ENCODE data around the gene IGSF3. TPM values are rescaled to one million over a fixed set of nuclear protein-coding genes. Genes with fewer than 3 reads are reported as not detected.

IGSF3 gene
- total RNA-seq, 1 experiment from 2014 or later: 4.0 TPM

DNA sequence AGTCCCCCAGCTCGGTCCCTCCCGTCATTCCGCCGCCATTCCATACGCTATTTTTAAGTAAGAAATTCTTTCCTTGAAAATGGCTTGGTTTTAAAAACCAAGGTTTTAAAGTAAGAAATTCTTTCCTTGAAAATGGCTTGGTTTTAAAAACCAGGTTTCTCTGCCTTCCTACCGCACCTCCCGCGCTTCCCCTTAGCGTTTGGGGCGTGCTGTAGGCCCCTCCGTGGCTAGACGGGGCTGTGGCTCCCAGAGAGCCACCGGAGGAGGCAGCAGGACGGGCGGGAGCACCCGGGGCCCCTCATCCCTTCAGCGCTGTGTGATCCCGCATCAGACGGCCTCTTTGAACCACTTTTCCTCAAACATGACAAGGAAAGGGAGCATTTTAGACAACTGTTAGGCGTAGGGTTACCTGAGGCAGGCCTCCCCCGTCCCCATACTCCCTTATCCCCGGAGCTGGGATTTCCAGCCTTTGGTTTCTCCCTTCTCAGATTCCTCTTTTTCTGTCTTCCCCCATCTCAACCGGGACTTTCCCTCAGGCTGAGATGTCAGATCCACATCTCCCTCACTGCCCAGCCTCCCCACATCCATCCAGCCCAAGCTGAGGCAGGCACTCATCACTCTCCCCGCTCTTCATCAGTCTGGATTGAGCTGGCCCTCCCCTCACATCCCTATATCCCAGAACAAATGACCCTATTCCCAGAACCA is 96.2 kb downstream of the IGSF3 start:
- Histone ChIP-seq H3K4me3 (ENCODE audit: low read depth, low read length, poor library complexity, severe bottlenecking) (peak overlapping the region; percentile 62), H3K36me3 (ENCODE audit: insufficient read depth, low read length, poor library complexity, severe bottlenecking) (no peaks in the 10 kb centered on the region), H3K27me3 (replicated peaks; ENCODE audit: insufficient read depth, low read depth, low read length, poor library complexity) (no peaks in the 10 kb centered on the region), H3K27ac (ENCODE audit: low read depth, low read length, poor library complexity, severe bottlenecking) (peak overlapping the region; percentile 67), H3K4me1 (ENCODE audit: insufficient read depth, low read length, poor library complexity, severe bottlenecking) (peaks cover 3% of the 10 kb centered on the region), H3K9me3 (ENCODE audit: low read depth, low read length, poor library complexity, severe bottlenecking) (no peaks in the 10 kb centered on the region)
- CTCF ChIA-PET: interaction anchor here (0.6 kb wide), 1 partner anchor 425 kb away, joined by 3 read pairs; no protein-coding TSS in a partner anchor
- intact Hi-C loops (cut with micrococcal nuclease; ENCODE audit: unreplicated experiment): loop anchor here (5.0 kb wide), 2 partner anchors 156 to 246 kb away; no protein-coding TSS in a partner anchor
- TF ChIP-seq, protein P1, sequence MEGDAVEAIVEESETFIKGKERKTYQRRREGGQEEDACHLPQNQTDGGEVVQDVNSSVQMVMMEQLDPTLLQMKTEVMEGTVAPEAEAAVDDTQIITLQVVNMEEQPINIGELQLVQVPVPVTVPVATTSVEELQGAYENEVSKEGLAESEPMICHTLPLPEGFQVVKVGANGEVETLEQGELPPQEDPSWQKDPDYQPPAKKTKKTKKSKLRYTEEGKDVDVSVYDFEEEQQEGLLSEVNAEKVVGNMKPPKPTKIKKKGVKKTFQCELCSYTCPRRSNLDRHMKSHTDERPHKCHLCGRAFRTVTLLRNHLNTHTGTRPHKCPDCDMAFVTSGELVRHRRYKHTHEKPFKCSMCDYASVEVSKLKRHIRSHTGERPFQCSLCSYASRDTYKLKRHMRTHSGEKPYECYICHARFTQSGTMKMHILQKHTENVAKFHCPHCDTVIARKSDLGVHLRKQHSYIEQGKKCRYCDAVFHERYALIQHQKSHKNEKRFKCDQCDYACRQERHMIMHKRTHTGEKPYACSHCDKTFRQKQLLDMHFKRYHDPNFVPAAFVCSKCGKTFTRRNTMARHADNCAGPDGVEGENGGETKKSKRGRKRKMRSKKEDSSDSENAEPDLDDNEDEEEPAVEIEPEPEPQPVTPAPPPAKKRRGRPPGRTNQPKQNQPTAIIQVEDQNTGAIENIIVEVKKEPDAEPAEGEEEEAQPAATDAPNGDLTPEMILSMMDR (conservative IDR thresholded peaks at IDR 0.05; ENCODE audit: low read depth, low read length): no peak
- TF ChIP-seq EZH2 (IDR thresholded peaks at IDR 0.05; ENCODE audit: borderline replicate concordance, low read depth, low read length, poor library complexity, severe bottlenecking): no peak
- POLR2A ChIA-PET (ENCODE audit: low non-redundant PET): no interaction called here
- no TSS peak for BruUV-seq (replicated peaks)
- DNase-seq (ENCODE audit: low spot score): no peak

DNA sequence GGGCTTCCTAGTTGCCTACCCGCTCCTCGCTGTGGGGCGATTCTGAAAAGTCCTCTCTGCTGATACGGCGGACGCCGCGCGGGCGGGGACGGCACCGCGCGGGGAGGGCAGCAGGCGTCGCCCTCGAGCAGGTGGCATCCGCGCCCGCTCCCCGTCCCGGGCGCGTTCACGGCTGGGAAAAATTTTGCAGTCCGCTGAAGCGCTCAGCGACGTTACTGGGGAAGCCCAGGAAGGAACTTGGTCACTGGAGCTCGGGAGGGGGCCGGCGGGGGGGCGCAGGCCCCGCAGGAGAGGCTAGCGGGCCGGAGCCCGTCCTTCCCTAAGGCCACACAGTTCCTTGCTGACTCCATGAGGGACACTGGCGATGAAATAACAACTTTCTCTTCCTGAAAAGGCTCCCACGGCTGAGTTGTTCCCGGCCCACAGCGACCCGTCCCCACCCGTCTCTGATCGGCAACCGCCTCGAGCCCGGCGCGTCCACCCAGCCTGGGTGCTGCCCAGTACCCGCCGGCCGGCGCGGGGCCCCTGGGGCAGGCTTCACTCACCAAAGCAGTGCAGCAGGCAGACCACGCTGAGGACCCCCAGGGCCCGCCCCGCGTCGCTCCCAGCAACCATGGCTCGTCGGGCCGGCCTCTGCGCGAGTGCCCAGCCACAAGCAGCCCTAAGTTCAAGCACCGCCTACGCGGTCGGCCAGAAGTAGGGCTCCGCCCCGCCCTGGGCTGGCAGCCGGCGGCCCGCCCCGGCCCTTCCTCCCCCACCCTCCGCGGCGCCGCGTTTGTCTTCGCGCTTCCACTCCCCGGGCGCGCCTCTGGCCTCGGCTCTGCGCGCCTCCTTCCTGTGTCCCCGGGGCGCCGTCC is 96.9 kb downstream of the IGSF3 start, which contains the start of gene CD58:
CD58 (minus strand) TSS at position 669 of the 857 bp plus-strand sequence; CDS start at position 615, 54 bp downstream.
- ChIA-PET CTCF (interaction anchor here (0.6 to 1.0 kb wide), 2 partner anchors 426 to 432 kb away, joined by 3 to 4 read pairs; no protein-coding TSS in a partner anchor), POLR2A (ENCODE audit: low non-redundant PET) (no interaction called here)
- Histone ChIP-seq H3K9me3 (ENCODE audit: low read depth, low read length, poor library complexity, severe bottlenecking) (no peaks in the 10 kb centered on the region), H3K4me1 (ENCODE audit: insufficient read depth, low read length, poor library complexity, severe bottlenecking) (peaks cover 3% of the 10 kb centered on the region), H3K36me3 (ENCODE audit: insufficient read depth, low read length, poor library complexity, severe bottlenecking) (no peaks in the 10 kb centered on the region), H3K4me3 (ENCODE audit: low read depth, low read length, poor library complexity, severe bottlenecking) (peak within 1 kb of the TSS; percentile 62), H3K27me3 (replicated peaks; ENCODE audit: insufficient read depth, low read depth, low read length, poor library complexity) (no peaks in the 10 kb centered on the region), H3K27ac (ENCODE audit: low read depth, low read length, poor library complexity, severe bottlenecking) (peak within 1 kb of the TSS; percentile 67)
- TF ChIP-seq EZH2 (IDR thresholded peaks at IDR 0.05; ENCODE audit: borderline replicate concordance, low read depth, low read length, poor library complexity, severe bottlenecking): no peak
- TF ChIP-seq, protein P1 (conservative IDR thresholded peaks at IDR 0.05; ENCODE audit: low read depth, low read length): peak; percentile 69
- peak; percentile 91 for DNase-seq (ENCODE audit: low spot score)
- intact Hi-C loops (cut with micrococcal nuclease; ENCODE audit: unreplicated experiment): loop anchor here (5.0 kb wide), 2 partner anchors 157 to 247 kb away; no protein-coding TSS in a partner anchor
- no TSS peak for BruUV-seq (replicated peaks)

DNA sequence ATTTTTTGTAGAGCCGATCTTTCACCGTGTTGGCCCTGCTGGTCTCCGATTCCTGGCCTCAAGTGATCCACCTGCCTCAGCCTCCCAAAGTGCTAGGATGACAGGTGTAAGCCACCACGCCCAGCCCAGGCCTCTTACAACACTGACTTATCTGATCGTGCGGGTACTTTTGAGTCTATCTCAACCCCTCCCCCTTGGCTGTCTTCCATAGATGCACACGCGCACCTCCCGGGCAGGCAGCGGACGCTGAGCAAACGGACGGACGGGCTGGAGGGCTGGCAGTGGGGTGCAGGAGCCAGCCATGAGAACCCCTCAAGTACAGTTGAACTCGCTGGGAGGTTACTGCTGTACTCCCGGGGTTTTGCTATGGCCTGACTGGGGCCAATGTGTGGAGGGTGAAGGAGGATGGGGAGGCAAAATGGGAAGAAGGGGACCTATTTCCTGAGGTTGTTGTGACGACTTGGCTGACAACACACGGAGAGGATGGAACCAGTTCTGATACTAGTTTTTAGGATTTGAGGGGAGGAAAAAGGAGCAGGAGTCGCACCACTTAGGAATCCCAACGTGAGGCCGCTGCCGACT is 97.7 kb downstream of the IGSF3 start:
- TF ChIP-seq, protein P1 (conservative IDR thresholded peaks at IDR 0.05; ENCODE audit: low read depth, low read length): no peak
- TF ChIP-seq EZH2 (IDR thresholded peaks at IDR 0.05; ENCODE audit: borderline replicate concordance, low read depth, low read length, poor library complexity, severe bottlenecking): no peak

More for the DNA sequence above, 97.7 kb downstream of the IGSF3 start:
- intact Hi-C loops (cut with micrococcal nuclease; ENCODE audit: unreplicated experiment): loop anchor here (5.0 kb wide), 2 partner anchors 157 to 247 kb away; no protein-coding TSS in a partner anchor
- BruUV-seq (replicated peaks): no TSS peak
- Histone ChIP-seq H3K27ac (ENCODE audit: low read depth, low read length, poor library complexity, severe bottlenecking) (no peak overlapping the region), H3K36me3 (ENCODE audit: insufficient read depth, low read length, poor library complexity, severe bottlenecking) (no peaks in the 10 kb centered on the region), H3K4me1 (ENCODE audit: insufficient read depth, low read length, poor library complexity, severe bottlenecking) (peaks cover 3% of the 10 kb centered on the region), H3K4me3 (ENCODE audit: low read depth, low read length, poor library complexity, severe bottlenecking) (peak overlapping the region; percentile 62), H3K9me3 (ENCODE audit: low read depth, low read length, poor library complexity, severe bottlenecking) (no peaks in the 10 kb centered on the region), H3K27me3 (replicated peaks; ENCODE audit: insufficient read depth, low read depth, low read length, poor library complexity) (no peaks in the 10 kb centered on the region)
- POLR2A ChIA-PET (ENCODE audit: low non-redundant PET): no interaction called here
- no peak for DNase-seq (ENCODE audit: low spot score)
- CTCF ChIA-PET: interaction anchor here (1.0 kb wide), 1 partner anchor 431 kb away, joined by 4 read pairs; no protein-coding TSS in a partner anchor

All from A673 (cell line).